HEK293 (cell line): Measurements from ENCODE around the gene FTO.

Source experiments
- ELK4 ChIP-seq: IDR thresholded peaks from 2 replicates; pipeline ENCODE4 v1.6.1; 2011; ENCODE audit warnings: mild to moderate bottlenecking, low read depth, low read length, borderline replicate concordance
- ZIC2 ChIP-seq: fragments of 450-650 bp; formaldehyde crosslinking; IDR thresholded peaks from 2 replicates; pipeline ENCODE4 v1.5.1; 2016; ENCODE audit warnings: missing biosample characterization, missing genetic modification characterization
- ZNF174 ChIP-seq: fragments of 450-650 bp; formaldehyde crosslinking; IDR thresholded peaks from 2 replicates; pipeline ENCODE4 v1.5.0; 2017; ENCODE audit warnings: missing biosample characterization, mild to moderate bottlenecking, missing genetic modification characterization
- ZNF404 ChIP-seq: fragments of 450-650 bp; formaldehyde crosslinking; IDR thresholded peaks from 2 replicates; pipeline ENCODE4 v1.5.1; 2017; ENCODE audit warnings: missing biosample characterization, missing genetic modification characterization
- ZNF416 ChIP-seq: fragments of 450-650 bp; formaldehyde crosslinking; IDR thresholded peaks from 2 replicates; pipeline ENCODE4 v1.5.1; 2016; ENCODE audit warnings: missing biosample characterization, missing genetic modification characterization
- ZNF544 ChIP-seq: fragments of 450-650 bp; formaldehyde crosslinking; IDR thresholded peaks from 2 replicates; pipeline ENCODE4 v1.5.0; 2017; ENCODE audit warnings: missing biosample characterization, missing genetic modification characterization
- ZNF660 ChIP-seq: fragments of 450-650 bp; IDR thresholded peaks from 2 replicates; pipeline ENCODE4 v1.5.1; 2018; ENCODE audit warnings: missing biosample characterization, mild to moderate bottlenecking, missing genetic modification characterization
- ZSCAN30 ChIP-seq: fragments of 450-650 bp; IDR thresholded peaks from 2 replicates; pipeline ENCODE4 v1.5.1; 2018; ENCODE audit warnings: missing biosample characterization, mild to moderate bottlenecking, missing genetic modification characterization, moderate library complexity
- TF ChIP-seq, protein P1 (sequence below): fragments of 450-650 bp; formaldehyde crosslinking; IDR thresholded peaks from 2 replicates; pipeline ENCODE4 v1.5.1; 2016; ENCODE audit warnings: missing biosample characterization, missing genetic modification characterization
- TF ChIP-seq, protein P2 (sequence below): fragments of 450-650 bp; formaldehyde crosslinking; IDR thresholded peaks from 2 replicates; pipeline ENCODE4 v1.5.1; 2016; ENCODE audit warnings: missing biosample characterization, missing genetic modification characterization
- TF ChIP-seq, protein P3 (sequence below): fragments of 450-650 bp; formaldehyde crosslinking; IDR thresholded peaks from 2 replicates; pipeline ENCODE4 v1.5.1; 2016; ENCODE audit warnings: missing biosample characterization, missing genetic modification characterization

DNA sequence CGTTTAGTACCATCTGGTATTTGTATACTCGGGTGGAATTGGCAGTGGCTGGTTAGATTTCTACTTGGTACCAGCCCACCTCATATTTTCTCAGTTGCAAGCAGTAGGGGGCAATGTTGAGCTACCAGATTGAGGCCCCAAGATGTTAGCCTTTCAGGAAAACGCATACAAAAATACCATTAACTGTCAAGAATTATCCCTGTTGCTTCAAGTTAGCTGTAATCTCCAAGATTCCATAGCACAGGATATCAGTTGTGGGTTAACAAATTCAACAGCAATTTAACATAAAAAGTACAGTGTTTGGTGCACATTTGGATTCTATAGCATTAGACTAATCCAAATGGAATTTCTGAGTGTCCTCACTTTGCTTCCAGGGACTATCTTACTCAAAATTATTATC, 188.2 kb downstream of the FTO start:
- TF ChIP-seq ZNF660 (tag by site-specific recombination) (0 out of 2 replicates have a peak, but pooled peaks have one; percentile 47), ZNF544 (no peak), ZIC2 (tag by site-specific recombination) (no peak), ZNF174 (no peak), ELK4 (no peak), ZNF416 (tag by site-specific recombination) (no peak), ZSCAN30 (no peak), ZNF404 (no peak)
- TF ChIP-seq, protein P1, sequence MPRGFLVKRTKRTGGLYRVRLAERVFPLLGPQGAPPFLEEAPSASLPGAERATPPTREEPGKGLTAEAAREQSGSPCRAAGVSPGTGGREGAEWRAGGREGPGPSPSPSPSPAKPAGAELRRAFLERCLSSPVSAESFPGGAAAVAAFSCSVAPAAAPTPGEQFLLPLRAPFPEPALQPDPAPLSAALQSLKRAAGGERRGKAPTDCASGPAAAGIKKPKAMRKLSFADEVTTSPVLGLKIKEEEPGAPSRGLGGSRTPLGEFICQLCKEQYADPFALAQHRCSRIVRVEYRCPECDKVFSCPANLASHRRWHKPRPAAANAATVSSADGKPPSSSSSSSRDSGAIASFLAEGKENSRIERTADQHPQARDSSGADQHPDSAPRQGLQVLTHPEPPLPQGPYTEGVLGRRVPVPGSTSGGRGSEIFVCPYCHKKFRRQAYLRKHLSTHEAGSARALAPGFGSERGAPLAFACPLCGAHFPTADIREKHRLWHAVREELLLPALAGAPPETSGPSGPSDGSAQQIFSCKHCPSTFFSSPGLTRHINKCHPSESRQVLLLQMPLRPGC (tag by site-specific recombination) = no peak
- TF ChIP-seq, protein P2, sequence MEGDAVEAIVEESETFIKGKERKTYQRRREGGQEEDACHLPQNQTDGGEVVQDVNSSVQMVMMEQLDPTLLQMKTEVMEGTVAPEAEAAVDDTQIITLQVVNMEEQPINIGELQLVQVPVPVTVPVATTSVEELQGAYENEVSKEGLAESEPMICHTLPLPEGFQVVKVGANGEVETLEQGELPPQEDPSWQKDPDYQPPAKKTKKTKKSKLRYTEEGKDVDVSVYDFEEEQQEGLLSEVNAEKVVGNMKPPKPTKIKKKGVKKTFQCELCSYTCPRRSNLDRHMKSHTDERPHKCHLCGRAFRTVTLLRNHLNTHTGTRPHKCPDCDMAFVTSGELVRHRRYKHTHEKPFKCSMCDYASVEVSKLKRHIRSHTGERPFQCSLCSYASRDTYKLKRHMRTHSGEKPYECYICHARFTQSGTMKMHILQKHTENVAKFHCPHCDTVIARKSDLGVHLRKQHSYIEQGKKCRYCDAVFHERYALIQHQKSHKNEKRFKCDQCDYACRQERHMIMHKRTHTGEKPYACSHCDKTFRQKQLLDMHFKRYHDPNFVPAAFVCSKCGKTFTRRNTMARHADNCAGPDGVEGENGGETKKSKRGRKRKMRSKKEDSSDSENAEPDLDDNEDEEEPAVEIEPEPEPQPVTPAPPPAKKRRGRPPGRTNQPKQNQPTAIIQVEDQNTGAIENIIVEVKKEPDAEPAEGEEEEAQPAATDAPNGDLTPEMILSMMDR (tag by site-specific recombination) = peak; percentile 55; the same call in 1 of the 2 replicates
- TF ChIP-seq, protein P3, sequence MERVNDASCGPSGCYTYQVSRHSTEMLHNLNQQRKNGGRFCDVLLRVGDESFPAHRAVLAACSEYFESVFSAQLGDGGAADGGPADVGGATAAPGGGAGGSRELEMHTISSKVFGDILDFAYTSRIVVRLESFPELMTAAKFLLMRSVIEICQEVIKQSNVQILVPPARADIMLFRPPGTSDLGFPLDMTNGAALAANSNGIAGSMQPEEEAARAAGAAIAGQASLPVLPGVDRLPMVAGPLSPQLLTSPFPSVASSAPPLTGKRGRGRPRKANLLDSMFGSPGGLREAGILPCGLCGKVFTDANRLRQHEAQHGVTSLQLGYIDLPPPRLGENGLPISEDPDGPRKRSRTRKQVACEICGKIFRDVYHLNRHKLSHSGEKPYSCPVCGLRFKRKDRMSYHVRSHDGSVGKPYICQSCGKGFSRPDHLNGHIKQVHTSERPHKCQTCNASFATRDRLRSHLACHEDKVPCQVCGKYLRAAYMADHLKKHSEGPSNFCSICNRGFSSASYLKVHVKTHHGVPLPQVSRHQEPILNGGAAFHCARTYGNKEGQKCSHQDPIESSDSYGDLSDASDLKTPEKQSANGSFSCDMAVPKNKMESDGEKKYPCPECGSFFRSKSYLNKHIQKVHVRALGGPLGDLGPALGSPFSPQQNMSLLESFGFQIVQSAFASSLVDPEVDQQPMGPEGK (tag by site-specific recombination) = no peak
